Activated T-helper 1 cell treated with anti-CD3 and anti-CD28 coated beads, Interleukin-2, amount 50 U/mL, for 16 hours (primary cell): ENCODE data around the gene PFDN1.

Experiments
- DNase-seq, 2 donors: peaks; one replicate each; pipeline ENCODE4 v3.0.0-alpha.2; 2020; ENCODE audit warnings: low read depth in 1 of 2, low spot score in 1 of 2

PFDN1 gene

DNA sequence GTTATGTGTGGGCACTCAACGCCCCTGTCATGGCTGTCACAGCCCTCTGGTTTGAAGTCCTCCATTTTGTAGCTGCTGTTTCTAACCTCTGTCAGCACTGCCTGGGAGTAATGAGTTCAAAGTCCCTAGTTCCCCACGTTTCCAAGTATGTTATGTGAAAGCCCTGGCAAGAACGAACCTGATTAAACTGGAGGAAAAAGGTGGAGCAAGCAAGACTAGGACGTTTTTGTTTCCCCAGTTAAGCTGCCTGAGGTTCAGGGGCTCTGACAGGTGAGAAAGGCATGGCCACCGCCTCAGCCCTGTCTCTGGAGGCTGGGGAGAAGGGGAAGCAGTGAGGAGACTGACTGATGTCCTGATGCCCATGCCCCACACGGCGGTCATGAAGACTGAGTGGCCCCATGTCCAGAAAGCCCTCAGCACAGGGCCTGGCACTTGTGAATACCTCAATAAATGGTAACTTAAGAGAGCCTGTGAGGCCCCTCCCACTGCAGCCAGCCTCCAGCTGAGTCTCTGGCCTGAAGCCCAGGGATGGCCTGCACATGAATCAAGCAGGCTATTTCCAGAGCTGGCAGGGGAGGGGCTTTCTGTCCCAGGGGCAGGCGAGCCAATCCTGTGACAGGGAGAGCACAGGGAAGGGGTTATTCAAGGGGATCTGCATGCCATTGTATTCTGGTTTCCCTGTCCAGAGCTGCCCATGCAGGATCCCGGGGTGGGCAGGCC is 61.8 kb downstream of the PFDN1 start:
- DNase-seq: no peak

DNA sequence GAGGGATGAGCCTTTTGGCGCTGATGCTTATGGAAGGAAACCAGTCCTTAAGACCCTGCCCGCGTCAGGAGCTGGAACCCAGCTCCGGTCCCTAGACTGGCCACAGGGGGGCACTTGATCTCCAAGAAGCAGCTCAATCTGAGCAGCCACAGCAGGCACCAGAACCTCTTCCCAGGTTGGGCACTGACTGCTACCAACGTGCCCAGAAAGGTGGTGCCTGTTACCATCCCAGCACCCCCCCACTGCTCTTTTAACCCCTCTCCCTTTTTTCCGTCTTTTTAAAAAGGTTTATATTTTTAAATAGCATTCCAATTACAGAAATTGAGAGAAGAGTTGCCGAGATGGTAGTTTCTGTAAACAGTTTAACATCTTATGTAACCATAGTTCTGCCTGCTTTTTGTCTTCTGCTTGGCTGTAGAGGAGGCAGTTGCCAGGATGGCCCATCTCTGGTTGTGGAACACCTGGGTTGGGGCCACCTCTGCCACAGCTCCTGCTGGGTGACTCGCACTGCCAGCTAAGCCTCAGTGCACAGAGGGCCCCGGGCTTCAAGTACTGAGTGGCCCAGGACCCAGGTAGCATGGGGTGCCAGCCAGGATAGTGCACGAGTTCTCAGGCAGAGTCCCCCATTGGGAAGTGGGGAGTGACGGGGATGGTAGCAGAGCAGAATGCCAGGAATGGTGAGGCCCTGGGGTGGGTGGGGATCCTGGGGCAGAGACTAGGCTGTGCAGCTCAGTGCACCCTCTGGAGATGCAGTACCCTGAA is 62.8 kb downstream of the PFDN1 start:
- peak; percentile 11 to 26 for DNase-seq

DNA sequence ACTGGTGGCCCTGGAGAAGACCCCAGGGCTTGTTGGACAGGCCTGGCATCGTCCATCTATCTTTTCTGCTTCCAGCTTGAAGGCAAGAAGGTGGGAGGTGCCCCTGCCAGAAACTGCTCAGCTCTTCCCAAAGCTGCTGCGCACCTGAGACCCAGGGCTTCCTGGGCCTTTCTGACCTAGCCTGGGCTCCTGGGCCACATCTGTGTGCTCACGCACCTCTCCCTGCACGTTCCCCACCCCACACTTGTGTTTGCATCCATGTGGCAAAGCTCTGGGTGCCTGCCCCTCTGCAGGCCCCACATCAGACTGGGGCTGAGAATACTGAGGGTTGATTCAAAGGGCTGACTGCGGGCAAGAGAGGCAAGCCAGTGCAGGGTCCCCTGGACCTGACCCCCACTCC is 63.4 kb downstream of the PFDN1 start:
- DNase-seq: no peak

DNA sequence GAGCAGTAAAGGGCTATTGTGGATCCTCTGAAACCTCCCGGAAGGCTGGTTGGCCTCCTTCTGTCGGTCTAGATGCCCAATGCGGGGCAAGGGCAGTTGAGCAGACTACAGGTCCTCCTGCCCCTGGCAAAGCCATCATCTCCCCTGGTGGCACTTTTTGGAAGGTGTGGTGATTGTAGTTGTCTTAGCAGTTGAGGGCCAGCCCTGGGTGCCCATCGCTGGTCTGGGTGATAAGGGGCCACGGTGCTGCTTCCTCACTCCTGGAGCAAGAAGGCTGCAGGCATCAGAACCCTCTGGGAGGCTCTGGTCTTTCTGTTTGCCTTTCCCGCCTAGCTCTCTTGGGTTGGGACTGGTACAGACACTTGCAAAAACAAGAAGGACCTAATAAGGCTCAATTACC is 64.1 kb downstream of the PFDN1 start:
- no peak for DNase-seq

DNA sequence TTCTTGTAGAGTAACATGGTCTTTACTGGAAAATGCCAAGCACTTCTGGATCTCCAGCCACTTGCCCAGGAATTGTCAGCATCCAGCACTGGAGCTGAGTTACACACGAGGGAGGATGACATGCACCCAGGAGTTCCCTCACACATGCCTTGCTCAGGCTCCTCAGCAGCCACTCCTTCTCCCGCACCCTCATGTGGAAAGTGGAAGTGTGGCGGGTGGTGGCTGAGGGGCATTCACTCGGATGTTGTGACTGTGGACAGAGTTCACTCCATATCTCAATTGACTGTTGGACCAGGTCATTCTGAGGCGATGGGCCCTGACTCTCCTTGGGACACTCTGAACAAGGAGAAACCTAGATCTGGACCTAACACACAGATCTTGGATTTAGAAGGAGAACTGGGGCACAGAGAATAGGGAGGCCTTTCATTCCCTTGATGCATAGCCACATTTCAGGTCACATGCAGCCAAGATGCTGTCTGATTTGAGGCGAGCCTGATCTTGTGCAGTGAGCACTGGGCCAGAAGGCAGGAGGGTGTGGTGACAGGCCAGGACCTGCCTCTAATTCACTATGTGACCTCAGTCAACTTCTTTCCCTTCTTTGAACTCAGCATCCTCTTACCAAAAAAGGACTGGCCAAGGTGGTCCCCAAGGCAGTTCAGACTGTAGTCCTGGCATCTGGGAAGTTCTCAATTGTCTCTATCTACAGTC is 65.9 kb downstream of the PFDN1 start:
- DNase-seq: no peak

DNA sequence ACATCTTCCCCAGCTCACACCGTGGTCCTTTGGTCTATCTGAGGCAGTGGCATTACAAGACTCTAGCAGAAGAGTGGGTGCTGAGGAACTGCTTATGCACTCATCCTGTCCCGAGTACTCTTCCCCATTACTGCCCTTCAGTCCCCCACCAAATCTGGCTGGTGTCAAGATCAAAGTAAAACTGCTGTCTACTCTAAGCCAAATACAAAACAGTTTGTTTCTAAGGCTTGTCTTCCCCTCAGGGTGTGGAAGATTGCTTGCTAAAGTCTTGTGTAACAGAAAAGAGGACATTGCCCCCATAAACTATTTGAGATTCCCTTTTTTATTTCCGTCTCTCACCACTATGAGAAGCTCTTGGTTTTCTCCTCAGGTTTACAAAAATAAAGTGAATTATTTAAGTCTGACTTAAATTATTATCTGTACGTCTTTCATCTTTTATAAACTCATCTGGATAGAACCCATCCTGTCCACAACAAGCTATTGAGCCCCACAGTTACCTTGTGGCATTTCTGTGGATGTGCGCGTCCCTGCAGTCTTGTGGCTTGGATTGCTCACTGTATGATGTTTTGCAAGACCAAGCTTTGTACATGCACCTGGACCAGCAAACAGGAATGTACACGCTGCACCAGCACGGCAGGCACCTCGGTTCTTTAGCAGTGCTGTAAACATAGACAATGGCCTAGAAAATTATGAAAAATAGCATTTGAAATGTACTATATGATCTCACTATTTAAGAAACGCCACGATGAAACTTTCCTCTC is 66.9 kb downstream of the PFDN1 start:
- no peak for DNase-seq

DNA sequence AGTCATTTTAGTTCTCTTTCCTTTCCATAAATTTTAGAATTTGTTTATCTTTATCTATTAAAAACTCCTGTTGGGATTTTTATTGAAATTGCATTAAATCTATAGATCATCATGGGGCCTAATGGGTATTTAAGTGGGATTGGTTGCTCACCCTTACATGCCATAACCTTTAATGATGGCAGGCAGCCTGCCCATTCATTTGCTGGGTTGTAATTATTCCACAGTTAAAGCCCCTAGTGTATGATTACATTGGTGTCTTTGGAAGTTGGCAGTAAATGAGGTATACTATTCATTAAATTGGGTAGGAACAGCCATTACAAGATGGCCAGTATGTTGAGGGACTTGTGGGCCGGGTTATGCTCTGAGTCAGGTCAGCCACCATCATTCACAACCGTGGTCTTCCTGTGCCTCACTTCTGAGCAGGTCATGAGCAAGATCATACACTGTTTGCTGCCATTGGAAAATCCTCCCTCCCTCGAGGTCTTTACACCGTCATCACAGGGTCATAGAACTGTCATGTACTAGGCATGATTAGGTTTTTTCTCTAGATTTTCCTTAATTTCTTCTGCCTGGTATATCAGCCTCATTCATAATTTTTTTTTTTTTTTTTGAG is 68.4 kb downstream of the PFDN1 start:
- no peak for DNase-seq

DNA sequence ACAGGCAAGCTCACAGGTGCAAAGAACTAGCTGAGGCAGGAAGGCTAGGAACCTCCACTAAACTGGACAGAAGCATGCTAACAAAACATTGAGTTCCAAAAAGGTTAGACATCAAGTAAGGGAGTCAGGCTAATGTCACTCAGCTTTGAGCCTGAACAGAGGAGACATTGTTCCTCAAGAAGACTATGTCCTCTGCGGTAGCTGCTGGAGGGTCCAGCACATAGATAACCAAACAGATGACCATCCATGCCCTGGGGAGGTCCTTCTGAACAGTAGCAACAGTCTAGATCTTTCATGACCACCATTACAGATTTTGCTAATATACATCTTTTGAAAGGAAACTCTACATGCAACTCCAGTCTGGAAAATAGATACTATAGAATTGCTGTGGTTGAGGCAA is 70.2 kb downstream of the PFDN1 start:
- DNase-seq: no peak

DNA sequence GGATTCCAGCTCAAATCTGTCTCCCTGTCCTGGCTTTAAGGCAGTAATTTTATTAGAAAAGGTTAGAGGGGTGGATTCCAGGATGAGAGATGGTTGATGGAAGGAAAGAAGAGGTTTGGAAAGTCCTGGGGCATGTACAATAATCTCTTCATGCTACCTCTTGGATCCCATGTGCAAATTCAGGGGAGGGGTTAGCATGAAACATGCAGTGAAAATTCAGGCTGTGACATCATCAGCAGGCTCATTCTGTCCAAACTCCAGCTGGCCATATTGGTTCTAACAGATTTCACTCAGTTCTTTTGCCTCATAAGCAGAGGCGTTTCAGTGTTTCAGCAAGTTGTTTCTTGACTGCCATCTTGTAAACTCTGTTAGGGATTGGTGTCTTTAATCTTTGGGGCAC is 72.5 kb downstream of the PFDN1 start:
- DNase-seq: no peak

DNA sequence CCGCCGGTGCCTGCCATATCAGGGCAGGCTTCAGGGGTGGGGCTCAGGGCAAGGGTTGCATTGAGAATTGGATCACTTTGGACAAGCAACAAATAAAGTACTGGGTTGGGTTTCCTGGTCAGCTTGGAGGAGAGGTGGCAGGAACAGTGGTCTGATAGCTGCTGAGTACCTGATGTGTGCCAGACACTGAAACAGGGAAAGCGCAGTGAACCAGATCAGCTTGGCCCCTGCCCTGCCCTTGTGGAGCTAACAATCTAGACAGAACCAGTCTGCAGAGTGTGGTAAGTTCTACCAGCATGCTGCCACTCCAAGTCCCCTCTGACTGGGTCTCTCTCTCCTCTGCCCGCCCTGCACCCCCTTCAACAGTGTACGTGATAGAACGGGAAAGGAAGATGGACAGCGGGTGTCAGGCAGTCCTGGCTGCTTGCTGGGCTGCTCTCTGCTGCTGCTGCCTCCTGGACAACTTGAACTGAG is 74.5 kb downstream of the PFDN1 start:
- no peak for DNase-seq

DNA sequence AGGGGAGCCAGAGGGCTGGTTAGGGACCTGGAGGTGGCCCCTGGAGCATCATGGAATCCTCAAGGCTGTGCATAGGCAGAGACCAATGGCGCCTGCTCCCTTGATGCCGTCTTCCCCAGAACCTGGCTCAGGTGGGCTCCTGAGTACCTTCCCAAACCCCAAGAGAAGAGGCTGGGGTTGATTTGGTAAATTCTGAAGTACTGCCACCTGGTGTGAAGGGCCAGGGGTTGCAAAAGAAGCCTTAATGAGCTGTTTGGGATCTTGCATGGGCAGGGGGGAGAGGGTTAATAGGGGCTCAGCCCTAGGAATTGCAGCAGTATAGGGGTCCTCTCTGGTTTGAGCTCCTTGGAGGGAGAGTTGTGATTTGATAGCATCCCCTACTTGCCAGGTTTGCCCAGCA is 75.9 kb downstream of the PFDN1 start:
- DNase-seq: no peak

DNA sequence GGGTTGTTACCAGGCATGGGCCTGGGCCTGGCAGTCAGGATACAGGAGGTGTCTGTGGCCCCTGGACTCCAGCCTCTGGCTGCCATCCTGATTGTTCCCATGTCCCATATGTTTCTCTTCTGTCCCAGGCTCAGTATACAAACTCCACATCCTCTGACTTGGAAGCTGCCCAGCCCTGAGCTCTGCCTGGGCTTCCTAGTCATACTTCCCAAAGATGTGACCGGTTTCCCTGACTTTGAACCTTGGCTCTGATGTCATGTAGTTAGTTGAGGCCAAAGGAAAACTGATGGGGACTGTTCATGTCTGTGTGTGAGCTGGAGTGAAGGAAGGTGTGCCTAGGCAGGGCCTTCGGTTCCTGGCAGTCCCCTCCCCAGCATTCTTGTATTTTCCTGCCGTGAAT is 77.5 kb downstream of the PFDN1 start:
- no peak for DNase-seq

DNA sequence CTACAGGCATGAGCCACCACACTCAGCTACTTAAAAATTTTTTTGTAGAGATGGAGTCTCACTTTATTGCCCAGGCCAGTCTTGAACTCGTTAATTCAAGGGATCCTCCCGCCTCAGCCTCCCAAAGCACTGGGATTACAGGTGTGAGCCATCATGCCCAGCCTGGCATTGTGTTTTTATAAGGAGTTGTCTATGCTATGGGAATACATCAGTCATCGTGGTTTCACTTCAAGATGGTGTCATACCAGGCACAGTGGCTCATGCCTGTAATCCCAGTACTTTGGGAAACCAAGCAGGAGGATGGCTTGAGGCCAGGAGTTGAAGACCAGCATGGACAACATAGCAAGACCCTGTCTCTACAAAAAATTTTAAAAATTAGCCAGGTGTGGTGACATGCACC is 78.2 kb downstream of the PFDN1 start:
- DNase-seq: no peak

DNA sequence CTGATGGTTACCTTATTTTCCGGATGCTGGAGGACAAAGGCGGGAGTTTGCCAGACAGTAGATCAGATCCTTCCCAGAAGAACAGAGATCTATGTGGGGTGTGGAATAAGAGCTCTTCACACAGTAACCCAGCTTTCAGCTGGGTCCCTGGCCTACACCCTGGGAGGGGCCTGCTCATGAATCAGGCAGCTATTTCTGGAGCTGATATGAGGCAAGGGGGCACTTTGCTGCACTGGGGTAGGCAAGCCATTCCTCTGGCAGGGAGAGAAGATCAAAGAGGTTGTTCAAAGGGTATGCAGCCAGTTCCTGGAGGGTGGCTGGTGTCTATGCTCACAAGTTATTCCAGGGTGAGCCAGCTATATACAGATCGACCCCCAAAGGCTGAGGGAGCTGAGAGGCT is 79.3 kb downstream of the PFDN1 start:
- no peak for DNase-seq

DNA sequence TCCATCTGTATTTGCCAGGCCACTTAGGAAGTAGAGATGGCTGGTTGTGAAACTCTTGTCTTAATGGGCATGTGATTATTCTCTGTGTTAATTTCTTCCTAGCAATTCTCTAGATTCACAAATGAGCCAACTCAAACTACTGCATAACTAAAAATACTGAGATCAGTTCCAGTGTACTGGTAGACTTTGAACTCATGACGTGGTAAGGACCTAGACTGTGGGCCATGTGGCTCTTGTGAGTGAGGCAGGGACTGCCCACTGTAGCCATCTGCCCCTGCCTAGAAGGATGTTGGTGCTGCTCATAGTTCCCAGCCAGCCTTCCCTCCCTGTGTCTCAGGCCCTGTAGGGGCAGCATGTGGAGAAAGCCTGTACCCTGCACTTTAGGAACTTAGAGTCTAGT is 80.5 kb downstream of the PFDN1 start:
- no peak for DNase-seq

DNA sequence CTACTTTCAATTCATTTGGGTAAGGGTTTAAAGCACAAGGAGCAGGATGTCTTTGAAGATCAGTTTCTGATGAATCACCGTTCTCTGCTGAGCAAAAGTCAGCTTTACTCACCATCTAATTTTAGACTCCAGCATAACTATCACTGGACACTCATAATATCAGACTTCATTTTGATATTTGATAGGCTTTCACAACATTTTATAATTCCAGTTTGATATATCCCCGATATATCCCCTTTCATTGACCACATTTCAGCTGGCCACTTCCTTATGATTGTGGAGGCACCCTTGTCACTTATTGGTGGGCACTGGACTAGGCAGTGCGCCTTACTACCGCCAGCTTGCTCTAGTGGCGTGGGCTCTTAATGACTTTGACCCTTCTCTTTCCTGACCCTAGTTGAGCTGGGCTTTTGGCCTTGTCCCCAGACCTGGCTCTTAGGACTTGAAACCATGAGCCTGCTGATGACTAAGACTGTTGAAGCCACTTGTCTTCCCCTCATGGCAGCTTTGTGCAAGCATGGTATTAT is 81.1 kb downstream of the PFDN1 start:
- no peak for DNase-seq

DNA sequence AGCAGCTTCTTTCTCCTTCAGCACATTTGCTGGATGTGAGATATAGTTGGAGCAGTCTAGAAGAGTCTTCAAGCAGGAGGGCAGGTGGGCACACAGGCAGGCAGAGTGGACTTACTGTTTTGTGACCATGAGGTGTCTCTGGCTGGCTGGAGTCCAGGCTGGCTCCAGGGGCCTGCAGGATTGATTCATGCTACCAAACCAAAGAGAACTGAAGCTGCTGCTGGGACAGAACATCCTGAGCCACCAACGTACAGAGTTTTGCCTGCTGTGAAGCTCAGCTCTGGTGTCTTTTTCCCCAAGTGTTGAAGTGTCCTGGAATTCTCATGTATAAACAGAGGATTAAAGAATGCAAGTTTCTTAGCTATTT is 82.2 kb downstream of the PFDN1 start:
- DNase-seq: no peak

DNA sequence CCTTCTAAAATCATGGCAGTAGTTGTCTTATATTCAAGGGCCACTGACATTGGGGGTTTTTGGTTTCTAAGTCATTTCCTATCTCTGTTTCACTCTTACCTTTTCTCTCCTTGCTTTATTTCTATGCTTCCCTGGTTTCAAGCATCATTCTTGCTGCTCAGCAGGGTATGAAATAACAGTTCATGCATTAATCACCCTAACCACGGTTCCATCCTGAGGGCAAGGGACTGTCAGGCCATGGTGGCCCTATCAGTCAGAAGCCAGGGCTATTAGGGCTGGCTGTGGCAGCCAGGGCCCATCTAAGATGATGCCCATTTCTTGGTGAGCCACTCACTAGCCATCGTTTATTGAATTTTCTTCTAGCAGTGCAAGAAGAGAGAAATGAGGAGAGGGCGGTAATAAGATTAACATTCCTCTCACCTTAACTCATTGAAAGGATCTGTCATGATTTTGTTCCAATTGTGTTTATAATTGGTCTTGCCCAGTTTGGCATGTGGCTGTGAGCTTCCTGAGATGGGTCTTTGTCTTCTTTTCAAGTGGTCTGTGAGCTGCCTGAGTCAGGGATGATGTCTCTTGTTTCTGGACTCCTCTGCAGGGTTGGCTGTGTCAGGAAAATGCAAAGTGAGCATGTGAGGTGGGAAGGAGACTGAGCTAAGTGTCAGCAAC is 82.7 kb downstream of the PFDN1 start:
- DNase-seq: no peak

DNA sequence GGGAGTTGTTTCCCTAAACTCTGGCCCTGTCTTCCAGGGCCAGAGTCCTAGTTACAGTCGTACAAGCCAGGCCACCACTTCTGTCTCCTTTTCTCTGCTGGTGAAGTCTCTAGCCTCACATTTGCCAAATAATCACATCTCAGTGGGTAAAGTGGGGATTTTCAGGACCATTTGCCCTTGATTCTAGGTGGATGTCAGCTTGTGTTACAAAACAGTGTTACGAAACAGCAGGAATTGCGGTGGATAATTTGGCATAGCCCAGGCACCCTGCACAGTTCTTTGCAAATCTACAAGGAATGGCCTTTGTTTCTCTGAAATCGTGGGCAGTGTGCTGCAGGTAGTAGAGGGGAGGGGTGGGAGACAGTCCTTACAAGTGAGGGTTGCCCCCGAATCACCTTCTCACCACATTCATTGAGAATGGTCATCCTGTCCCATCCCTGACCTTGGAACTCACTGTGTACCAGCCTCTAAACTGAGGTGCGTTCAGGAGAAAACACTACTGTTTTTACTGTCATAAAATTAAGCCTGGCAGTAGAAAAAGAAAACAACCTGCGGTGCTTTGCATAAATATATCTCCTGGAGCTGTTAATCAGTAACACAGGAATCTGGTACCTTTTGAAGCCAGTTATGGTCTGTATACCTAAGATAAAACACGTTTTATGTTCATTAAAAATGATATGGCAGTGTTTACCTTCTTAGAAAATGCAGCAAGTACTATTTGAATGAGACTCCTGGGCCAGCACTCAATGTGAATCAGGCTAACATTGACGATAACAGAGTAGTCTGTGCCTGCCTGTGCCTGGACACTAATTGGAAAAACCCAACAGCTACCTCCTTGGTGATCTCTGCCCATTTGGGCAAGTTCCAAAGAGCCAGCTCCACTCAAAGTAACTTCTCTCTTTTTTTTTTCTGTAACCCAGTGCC is 83.6 kb downstream of the PFDN1 start:
- no peak for DNase-seq
